Left lung (tissue), 10 donors: ENCODE data around the gene SIVA1. TPM values are rescaled to one million over a fixed set of nuclear protein-coding genes. Genes with fewer than 3 reads are reported as not detected.
A peak's percentile ranks its signal among the peaks of the same experiment; 100 is the strongest.

Experiments used
- ATAC-seq: fragments of 200-7000 bp; cut with Tn5 transposase; one replicate; pipeline ENCODE4 v1.9.1; 2020; ENCODE audit warnings: moderate library complexity
- DNase-seq, 4 donors: peaks; one replicate each; pipeline ENCODE4 v3.0.0-alpha.2; 2013 to 2020
- H3K27ac ChIP-seq, 2 donors: fragments of 200-600 bp; sonication (generic) in 1 of 2; one replicate each; pipeline versions ENCODE4 v1.5.0 to v1.8.0; 2020 to 2021
- H3K27me3 ChIP-seq, 2 donors: fragments of 200-600 bp; sonication (generic) in 1 of 2; one replicate each; pipeline versions ENCODE4 v1.5.0 to v1.8.0; 2020 to 2021
- H3K36me3 ChIP-seq, 2 donors: fragments of 200-600 bp; sonication (generic) in 1 of 2; one replicate each; pipeline versions ENCODE4 v1.5.0 to v1.8.0; 2020 to 2021
- H3K4me1 ChIP-seq, 2 donors: fragments of 200-600 bp; one replicate each; pipeline ENCODE4 v1.8.0; 2021
- H3K4me3 ChIP-seq, 2 donors: fragments of 200-600 bp; sonication (generic) in 1 of 2; one replicate each; pipeline versions ENCODE4 v1.5.0 to v1.8.0; 2020 to 2021; ENCODE audit warnings: mild to moderate bottlenecking in 1 of 2
- H3K9me3 ChIP-seq, 2 donors: fragments of 200-600 bp; sonication (generic) in 1 of 2; one replicate each; pipeline versions ENCODE4 v1.5.0 to v1.8.0; 2020 to 2021
- intact Hi-C, 2 donors: fragments of 100-400 bp; cut with DNase I; formaldehyde crosslinking; loops; one replicate each; pipeline versions ENCODE4 v1.11.2 to v1.14.2; 2022
- polyA plus RNA-seq, 6 donors: library from polyadenylated mRNA; unstranded; fragments of 120-200 nt; gene quantifications; one replicate each; pipeline ENCODE4 v1.2.1, GENCODE V29; 2013; ENCODE audit not compliant: insufficient read length in 6 of 6
- total RNA-seq, 2 donors: library from RNA; stranded (reverse); fragmentation: NEBNext Ultra II Directional; extraction: Animal tissue kit (Norgen Biotek cat#: 25700); gene quantifications; one replicate each; pipeline ENCODE4 v1.2.1, GENCODE V29; 2021
- TF ChIP-seq, protein P1 (sequence below), 2 donors: fragments of 200-600 bp; sonication (generic) in 1 of 2; IDR thresholded peaks; one replicate each; pipeline versions ENCODE4 v1.5.0 to v1.8.0; 2021; ENCODE audit warnings: antibody characterized with exemption in 2 of 2
- donor health status: DM: no; HTN: yes; CAD: no.
- donor health status: DM: no; HTN: no; CAD: no.

Gene SIVA1
- total and polyA plus RNA-seq, 8 donors: 54.4 to 88.4 (median 72.0) TPM

DNA sequence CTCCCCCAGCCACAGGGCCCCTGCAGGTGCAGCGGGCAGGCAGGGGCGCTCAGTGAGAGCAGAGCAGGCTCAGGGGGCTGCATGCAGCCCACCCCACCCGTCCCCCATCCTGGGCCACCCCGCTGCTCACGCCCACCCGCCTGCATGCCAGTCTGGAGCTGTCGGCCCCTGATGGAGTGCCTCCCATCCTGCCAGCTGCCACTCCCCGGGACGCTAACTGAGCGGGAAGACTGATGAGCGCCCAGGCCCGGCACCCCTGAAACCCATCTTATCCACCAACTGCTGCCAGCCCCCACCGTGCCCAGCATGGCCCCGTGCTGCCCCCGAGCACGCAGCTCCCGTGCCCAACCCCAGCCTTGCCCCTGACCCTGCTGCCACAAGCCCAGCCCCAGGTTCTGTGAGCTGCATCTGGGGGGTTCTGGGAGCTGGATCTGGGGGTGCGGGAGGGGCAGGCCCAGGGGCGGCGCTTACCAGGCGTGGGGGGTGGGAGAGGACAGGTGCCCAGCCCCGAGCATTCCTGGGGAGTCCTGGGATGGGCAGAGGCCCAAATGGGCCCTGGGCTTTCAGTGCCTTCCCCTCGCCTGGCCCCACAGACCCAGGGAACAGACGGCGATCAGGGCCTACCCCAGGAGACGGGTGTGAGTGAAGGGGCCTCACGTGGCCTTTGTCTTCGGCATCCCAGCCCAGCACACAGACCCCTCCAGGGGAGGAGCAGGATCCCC is 29.3 kb downstream of the SIVA1 start:
- no peak overlapping the region for H3K4me3 ChIP-seq
- ATAC-seq (no peak), DNase-seq (peak in 1 of 4 donors; percentile 75)
- no peaks in the 10 kb centered on the region for H3K9me3 ChIP-seq
- H3K4me1 ChIP-seq: peaks cover 13 to 32% of the 10 kb centered on the region in 2 donors
- no peaks in the 10 kb centered on the region for H3K27me3 ChIP-seq
- TF ChIP-seq, protein P1, sequence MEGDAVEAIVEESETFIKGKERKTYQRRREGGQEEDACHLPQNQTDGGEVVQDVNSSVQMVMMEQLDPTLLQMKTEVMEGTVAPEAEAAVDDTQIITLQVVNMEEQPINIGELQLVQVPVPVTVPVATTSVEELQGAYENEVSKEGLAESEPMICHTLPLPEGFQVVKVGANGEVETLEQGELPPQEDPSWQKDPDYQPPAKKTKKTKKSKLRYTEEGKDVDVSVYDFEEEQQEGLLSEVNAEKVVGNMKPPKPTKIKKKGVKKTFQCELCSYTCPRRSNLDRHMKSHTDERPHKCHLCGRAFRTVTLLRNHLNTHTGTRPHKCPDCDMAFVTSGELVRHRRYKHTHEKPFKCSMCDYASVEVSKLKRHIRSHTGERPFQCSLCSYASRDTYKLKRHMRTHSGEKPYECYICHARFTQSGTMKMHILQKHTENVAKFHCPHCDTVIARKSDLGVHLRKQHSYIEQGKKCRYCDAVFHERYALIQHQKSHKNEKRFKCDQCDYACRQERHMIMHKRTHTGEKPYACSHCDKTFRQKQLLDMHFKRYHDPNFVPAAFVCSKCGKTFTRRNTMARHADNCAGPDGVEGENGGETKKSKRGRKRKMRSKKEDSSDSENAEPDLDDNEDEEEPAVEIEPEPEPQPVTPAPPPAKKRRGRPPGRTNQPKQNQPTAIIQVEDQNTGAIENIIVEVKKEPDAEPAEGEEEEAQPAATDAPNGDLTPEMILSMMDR (IDR thresholded peaks at IDR 0.05): no peak
- intact Hi-C loops: no loop called here
- peaks cover 0 to 50% of the 10 kb centered on the region in 2 donors for H3K36me3 ChIP-seq
- H3K27ac ChIP-seq: no peak overlapping the region

DNA sequence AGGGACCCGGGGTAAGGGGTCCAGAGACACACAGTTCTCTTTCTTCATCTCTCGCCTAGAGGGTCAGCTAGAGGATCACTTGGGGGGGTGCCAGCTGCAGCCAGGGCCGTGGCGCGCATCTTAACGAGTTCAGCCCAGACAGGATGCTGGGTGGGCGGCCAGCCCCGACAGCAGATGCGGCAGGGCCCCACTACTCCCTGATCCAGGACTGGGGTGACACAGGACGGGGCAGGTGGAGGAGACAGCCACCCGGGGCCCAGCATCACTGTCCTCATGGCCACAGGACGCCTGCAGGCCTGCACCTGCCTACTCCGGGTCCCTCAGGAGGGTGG is 29.8 kb downstream of the SIVA1 start:
- no peaks in the 10 kb centered on the region for H3K9me3 ChIP-seq
- H3K4me1 ChIP-seq: peaks cover 16 to 38% of the 10 kb centered on the region in 2 donors
- no peak overlapping the region for H3K27ac ChIP-seq
- peaks cover 0 to 51% of the 10 kb centered on the region in 2 donors for H3K36me3 ChIP-seq
- ATAC-seq (no peak), DNase-seq (peak in 1 of 4 donors; percentile 74)
- no peaks in the 10 kb centered on the region for H3K27me3 ChIP-seq
- no peak overlapping the region for H3K4me3 ChIP-seq
- intact Hi-C loops: no loop called here
- TF ChIP-seq, protein P1 (IDR thresholded peaks at IDR 0.05): no peak

DNA sequence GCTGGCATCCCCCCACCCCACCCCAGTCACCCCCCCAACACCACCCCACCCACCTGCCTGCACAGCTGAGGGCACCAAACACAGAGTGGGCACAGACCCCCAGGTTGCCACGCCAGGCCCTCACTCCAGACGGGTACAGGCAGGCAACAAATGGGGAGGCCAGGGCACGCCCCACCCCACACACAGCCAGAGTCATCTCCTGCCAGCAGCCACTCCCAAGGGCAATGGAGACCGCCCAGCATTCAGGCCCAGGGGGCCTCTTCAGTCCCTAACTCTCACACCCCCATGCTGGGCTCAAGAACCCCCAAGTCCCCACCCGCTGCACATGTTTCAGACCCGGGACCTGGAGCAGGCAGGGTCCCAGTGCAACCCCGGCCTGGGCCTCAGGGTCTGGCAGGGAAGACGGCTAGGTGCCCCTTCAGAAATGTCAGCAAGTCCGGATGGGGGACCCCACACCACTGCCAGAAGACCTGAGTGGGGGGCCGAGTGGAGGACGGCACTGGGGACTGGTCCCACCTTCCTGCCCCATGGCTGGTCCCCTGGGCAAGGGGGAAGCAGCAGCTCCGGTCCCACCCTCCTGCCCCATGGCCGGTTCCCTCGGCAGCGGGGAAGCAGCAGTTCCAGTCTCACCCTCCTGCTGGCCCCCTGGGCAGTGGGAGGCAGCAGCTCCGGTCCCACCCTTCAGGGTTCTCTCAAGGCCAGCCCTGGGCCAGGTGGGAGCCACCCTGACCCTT is 30.7 kb downstream of the SIVA1 start:
- intact Hi-C loops: no loop called here
- H3K27ac ChIP-seq: no peak overlapping the region
- no peak overlapping the region for H3K4me3 ChIP-seq
- DNase-seq (peak in 1 of 4 donors; percentile 72), ATAC-seq (no peak)
- no peaks in the 10 kb centered on the region for H3K9me3 ChIP-seq
- peaks cover 20 to 47% of the 10 kb centered on the region in 2 donors for H3K4me1 ChIP-seq
- TF ChIP-seq, protein P1 (IDR thresholded peaks at IDR 0.05): no peak
- no peaks in the 10 kb centered on the region for H3K27me3 ChIP-seq
- peaks cover 0 to 53% of the 10 kb centered on the region in 2 donors for H3K36me3 ChIP-seq

DNA sequence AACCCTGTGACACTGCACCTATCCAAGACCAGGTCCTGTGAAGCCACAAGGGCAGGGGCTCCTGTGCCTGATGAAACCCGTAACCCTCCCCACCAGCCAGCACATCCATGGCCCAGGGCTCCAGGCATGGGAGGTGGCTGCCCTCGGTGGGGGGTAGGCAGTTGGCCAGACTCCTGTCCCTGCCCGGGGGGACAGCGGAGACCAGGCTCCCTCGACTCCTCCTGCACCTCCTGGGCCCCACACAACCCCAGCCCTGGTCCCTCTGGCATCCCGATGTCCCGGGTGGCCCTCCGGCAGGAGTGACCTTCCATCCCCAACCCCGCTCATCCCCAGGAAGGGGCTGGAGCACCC is 31.2 kb downstream of the SIVA1 start:
- peaks cover 20 to 52% of the 10 kb centered on the region in 2 donors for H3K4me1 ChIP-seq

More for the DNA sequence above, 31.2 kb downstream of the SIVA1 start:
- ATAC-seq (no peak), DNase-seq (peak in 1 of 4 donors; percentile 66)
- H3K27ac ChIP-seq: no peak overlapping the region
- no peaks in the 10 kb centered on the region for H3K9me3 ChIP-seq
- TF ChIP-seq, protein P1 (IDR thresholded peaks at IDR 0.05): no peak
- no peaks in the 10 kb centered on the region for H3K27me3 ChIP-seq
- intact Hi-C loops: no loop called here
- no peak overlapping the region for H3K4me3 ChIP-seq
- H3K36me3 ChIP-seq: peaks cover 0 to 53% of the 10 kb centered on the region in 2 donors
